GM12875 (cell line): ENCODE measurements around the gene KY.

Experiments used
- H3K4me3 ChIP-seq: one replicate; pipeline ENCODE4 v1.5.1; 2011; ENCODE audit warnings: low read depth, low read length, control low read depth
- TF ChIP-seq, protein P1 (sequence below): IDR thresholded peaks from 2 replicates; pipeline ENCODE4 v1.5.1; 2011; ENCODE audit warnings: low read depth, mild to moderate bottlenecking, control low read depth, inconsistent platforms, low read length, moderate library complexity, borderline replicate concordance; ENCODE audit not compliant: insufficient read depth

The KY gene

DNA sequence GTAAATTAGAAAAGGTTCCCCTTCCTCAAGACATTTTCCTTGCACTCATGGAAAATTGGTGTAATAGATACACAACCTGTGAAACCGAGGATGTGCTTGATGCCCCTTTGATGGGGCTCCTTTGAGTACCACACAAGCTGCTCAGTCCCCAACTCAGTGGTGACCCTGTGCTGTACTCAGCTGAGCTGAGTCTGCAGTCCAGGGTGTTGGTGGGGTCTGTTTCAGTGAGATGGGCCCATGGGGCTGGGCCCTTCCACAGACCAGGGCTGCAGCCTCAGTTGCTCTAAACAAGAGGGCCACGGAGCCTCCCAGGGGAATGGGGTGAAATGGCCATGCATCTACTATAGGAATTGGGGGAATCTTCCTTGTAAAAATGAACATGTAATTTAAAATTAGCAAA lies 39.3 kb downstream of the KY start:
- TF ChIP-seq, protein P1, sequence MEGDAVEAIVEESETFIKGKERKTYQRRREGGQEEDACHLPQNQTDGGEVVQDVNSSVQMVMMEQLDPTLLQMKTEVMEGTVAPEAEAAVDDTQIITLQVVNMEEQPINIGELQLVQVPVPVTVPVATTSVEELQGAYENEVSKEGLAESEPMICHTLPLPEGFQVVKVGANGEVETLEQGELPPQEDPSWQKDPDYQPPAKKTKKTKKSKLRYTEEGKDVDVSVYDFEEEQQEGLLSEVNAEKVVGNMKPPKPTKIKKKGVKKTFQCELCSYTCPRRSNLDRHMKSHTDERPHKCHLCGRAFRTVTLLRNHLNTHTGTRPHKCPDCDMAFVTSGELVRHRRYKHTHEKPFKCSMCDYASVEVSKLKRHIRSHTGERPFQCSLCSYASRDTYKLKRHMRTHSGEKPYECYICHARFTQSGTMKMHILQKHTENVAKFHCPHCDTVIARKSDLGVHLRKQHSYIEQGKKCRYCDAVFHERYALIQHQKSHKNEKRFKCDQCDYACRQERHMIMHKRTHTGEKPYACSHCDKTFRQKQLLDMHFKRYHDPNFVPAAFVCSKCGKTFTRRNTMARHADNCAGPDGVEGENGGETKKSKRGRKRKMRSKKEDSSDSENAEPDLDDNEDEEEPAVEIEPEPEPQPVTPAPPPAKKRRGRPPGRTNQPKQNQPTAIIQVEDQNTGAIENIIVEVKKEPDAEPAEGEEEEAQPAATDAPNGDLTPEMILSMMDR: no peak
- no peak overlapping the region for H3K4me3 ChIP-seq

DNA sequence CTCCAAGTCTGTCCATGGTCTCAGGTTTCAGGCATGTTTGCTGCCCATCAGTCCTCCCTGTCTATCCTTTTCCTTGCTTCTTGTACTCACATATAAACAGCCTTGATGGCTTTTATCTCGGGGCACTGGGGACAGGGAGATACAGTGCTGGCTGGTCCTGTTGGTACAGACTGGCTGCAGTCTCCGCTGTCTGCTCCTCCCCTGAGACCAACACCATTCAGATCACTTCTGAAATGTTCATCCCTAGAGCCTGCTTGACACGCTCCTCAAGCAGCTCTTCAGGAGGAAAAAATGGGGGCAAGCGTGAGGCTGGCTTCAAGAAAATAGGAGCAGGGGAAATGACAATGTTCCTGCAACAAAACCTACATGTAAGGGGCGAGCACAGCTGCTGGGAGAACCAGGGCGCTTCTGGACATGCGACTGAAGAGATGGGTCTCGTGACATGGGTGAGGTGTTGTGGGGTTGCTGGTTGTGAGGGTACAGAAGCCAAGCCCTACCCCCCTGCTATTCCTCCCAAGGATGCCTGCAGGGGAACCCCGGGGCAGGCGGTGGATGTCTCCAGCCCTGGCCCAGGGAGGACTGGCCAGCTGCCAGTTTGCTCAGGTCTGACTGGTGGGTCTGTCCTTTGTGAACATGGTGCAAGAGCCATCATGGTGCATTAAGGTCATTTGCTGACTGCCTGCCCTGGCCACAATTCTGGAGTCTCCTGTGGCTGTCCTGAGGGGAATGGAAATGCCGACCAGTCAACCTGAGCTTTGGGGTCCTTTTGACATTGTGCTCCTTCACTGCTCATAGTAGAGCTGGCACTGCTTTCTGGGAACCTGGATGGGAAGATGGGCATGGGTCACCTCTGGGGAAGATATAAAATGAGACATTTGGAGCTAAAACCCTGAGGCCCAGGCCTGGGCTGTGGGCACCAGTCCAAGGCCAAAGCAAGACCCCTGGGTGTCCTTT lies 40.1 kb downstream of the KY start:
- TF ChIP-seq, protein P1: no peak

DNA sequence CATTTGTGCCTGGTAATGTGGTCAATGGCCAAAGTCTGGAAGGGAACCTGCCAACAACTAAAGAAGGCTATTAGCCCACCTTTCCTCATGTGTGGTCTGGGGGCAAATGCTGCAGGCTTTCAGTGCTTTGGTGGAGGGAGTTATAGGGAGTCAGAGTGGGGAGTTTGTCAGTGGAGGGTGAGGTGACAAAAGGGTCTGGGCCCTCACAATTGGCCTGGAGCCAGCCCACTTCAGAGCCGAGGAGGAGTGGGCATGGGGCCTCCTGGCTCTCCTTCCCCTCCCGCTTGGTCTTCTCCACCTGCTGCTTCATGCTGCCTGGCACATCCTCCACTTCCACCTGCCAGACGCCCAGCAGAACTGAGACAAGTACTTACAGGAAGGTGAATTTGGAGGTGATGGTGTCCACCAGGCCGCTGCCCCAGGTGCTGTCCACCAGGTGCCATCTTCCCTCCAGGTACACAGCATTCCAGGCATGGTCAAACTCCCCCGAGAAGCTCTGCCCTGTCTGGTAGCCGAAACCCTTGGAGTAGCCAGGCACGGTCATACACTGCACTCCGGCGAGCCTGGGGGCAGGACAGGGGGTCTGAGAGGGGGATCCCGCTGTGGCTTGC lies 40.9 kb downstream of the KY start:
- TF ChIP-seq, protein P1: no peak
- H3K4me3 ChIP-seq: no peak overlapping the region

More for the DNA sequence above, 40.1 kb downstream of the KY start:
- H3K4me3 ChIP-seq: no peak overlapping the region

DNA sequence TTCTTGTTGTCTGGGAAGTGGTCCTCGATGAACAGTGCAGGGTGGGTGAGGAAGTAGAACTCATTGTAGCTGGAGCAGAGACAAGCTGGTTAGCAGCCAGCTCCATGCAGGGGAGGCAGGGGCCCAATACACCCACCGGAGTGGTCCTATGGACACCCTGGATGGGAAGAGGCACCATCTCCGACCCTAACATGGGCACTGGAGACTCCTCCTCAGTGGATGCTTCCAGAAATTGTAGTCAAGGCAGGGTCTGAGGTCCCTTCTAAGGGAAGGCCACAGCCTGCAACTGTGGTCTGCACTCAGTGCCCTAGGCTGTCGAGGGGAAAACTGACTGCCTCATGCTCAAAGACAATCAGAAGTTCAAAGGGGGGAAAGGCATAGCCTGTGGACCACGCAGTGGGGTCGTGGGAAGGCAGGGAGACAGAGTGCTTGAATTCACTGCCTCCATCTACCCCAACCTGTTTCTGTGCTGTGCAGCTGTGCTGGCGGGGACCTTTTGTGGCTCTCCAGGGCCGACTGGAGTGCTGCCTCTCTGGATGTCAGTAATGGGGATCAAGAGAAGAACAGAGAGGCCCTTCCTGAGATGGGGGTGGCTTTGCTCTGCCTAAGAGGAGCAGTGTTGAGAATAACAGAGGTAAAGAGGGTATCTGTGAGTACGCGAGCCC lies 41.9 kb downstream of the KY start:
- no peak overlapping the region for H3K4me3 ChIP-seq
- TF ChIP-seq, protein P1: no peak

DNA sequence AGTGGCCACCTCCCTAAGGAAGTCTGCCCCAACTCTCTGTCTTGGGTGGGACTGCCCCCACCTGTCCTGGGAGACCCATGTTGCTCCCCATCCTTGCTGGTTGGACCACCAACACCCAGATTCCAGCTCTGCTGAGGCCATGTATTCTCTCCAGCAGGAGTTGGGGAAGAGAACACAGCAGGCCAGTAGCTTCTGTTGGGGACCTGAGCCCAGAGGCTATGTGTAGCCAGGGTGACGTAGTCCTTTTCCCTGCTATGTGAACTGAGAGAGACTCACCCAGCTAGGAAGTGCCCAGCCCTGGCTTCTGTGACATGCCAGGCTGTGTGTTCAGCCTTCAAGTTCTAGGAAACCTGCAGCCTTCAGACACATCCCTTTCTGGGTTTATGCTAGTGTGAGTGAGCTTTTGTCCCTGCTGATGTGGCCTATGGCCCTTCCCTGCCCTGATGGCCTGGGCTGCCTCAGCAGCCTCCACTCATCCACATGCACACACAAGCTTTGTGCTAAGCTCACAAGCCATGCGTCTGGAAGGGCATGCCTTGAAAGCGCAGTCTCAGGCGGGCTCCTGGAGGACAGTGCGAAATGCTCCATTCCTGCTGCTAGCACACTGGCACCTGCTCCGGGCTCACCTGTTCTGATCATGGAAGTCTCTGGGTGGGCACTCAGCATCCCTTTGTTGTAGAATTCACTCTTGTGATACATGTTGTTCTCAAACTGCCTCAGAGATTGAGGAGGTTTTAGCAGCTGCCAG lies 42.6 kb downstream of the KY start:
- TF ChIP-seq, protein P1: no peak
- no peak overlapping the region for H3K4me3 ChIP-seq

DNA sequence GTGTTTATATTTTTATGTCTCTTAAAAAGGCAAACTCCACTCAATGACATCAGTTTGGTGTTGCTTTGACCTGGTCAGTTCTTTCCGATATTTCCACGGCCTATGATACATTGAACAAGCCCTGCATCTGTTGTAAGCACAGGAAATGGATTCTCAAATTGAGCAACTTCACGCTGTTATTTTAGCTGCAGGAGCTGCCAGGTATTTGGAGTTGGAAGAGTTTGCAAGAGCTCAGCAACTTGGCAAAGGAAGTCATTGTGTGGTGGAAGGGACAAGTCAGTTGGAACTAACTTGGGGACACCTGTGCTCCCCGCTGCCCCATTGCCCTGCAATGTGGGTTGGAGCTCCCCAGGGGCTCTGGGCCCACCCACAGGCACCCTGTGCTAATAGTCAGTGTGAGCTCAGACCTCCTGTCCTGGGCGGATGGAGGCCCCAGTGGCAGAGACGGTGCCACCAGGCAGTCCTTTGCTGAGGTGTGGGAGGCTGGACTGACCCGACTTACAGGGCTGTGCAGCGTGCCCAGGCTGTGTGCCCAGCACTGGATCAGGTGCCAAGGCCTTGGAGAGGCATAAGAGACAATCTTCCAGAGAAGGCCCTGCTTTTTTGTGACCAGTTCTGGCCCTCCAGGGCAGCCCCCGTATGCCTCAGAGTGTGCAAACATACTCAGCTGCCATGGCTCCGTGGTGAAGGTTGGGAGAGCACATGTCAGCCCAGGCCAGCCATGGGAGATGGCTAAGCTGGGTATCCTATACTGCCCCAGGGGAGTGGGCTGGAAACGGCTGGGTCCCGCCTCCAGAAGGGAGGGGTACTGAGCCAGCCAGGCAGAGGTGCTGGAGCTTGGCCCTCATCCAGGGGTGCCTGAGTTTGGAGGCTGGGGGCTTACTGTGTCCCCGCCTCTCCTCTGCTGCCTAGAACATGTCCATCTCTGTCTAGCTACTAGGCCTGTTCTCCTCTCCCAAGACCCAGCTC lies 43.5 kb downstream of the KY start:
- TF ChIP-seq, protein P1: no peak
- H3K4me3 ChIP-seq: no peak overlapping the region
